T-helper 2 cell treated with Interferon-gamma antibody and Interleukin-4, amounts not matched to agents 5 μg/mL and 100 μg/mL, for 36 hours (primary cell): ENCODE data around the gene PTCD1.

Experiments used
- DNase-seq: peaks from one replicate; pipeline ENCODE4 v3.0.0; 2021; ENCODE audit warnings: low spot score
- H3K27ac Mint-ChIP-seq: one replicate; pipeline ENCODE4 v1.8.0; 2021; ENCODE audit warnings: mild to moderate bottlenecking, mixed read lengths
- H3K27me3 Mint-ChIP-seq: one replicate; pipeline ENCODE4 v1.8.0; 2021; ENCODE audit warnings: low read depth, mixed read lengths
- H3K36me3 Mint-ChIP-seq: one replicate; pipeline ENCODE4 v1.8.0; 2021; ENCODE audit warnings: low read depth, mixed read lengths
- H3K4me1 Mint-ChIP-seq: one replicate; pipeline ENCODE4 v1.8.0; 2021; ENCODE audit warnings: low read depth, mixed read lengths
- H3K4me3 Mint-ChIP-seq: one replicate; pipeline ENCODE4 v1.8.0; 2022; ENCODE audit warnings: mild to moderate bottlenecking, moderate library complexity, mixed read lengths
- H3K9me3 Mint-ChIP-seq: one replicate; pipeline ENCODE4 v1.8.0; 2021; ENCODE audit warnings: mixed read lengths

PTCD1 gene

GRCh38 chr7:99457650-99458493, 19.3 kb upstream of the PTCD1 start:
- Mint-ChIP-seq H3K4me3 (no peak overlapping the region), H3K27me3 (no peaks in the 10 kb centered on the region), H3K36me3 (peaks cover 52% of the 10 kb centered on the region)

GRCh38 chr7:99457050-99457649, 18.6 kb upstream of the PTCD1 start:
- H3K27me3 Mint-ChIP-seq = no peaks in the 10 kb centered on the region
- peaks cover 5% of the 10 kb centered on the region for H3K4me1 Mint-ChIP-seq
- no peak for DNase-seq
- peak overlapping the region; percentile 26 for H3K27ac Mint-ChIP-seq
- H3K9me3 Mint-ChIP-seq = no peaks in the 10 kb centered on the region
- H3K4me3 Mint-ChIP-seq = no peak overlapping the region
- H3K36me3 Mint-ChIP-seq = peaks cover 49% of the 10 kb centered on the region

More at GRCh38 chr7:99457650-99458493, 19.3 kb upstream of the PTCD1 start:
- H3K9me3 Mint-ChIP-seq = no peaks in the 10 kb centered on the region
- no peak overlapping the region for H3K27ac Mint-ChIP-seq
- no peak for DNase-seq
- peaks cover 5% of the 10 kb centered on the region for H3K4me1 Mint-ChIP-seq

- no peaks in the 10 kb centered on the region for H3K27me3 Mint-ChIP-seq
- no peaks in the 10 kb centered on the region for H3K9me3 Mint-ChIP-seq
- peaks cover 5% of the 10 kb centered on the region for H3K4me1 Mint-ChIP-seq
- H3K4me3 Mint-ChIP-seq = no peak overlapping the region
- DNase-seq = no peak
- H3K27ac Mint-ChIP-seq = no peak overlapping the region
- H3K36me3 Mint-ChIP-seq = peaks cover 49% of the 10 kb centered on the region
These were observed 17.7 kb upstream of the PTCD1 start for GRCh38 chr7:99456288-99456687.

- H3K9me3 Mint-ChIP-seq = no peaks in the 10 kb centered on the region
- H3K27ac Mint-ChIP-seq = no peak overlapping the region
- H3K36me3 Mint-ChIP-seq = peaks cover 52% of the 10 kb centered on the region
- H3K4me1 Mint-ChIP-seq = peaks cover 8% of the 10 kb centered on the region
- no peaks in the 10 kb centered on the region for H3K27me3 Mint-ChIP-seq
- H3K4me3 Mint-ChIP-seq = no peak overlapping the region
- DNase-seq = no peak
These were observed 17.3 kb upstream of the PTCD1 start for GRCh38 chr7:99455874-99456273.

- Mint-ChIP-seq H3K4me1 (peaks cover 3% of the 10 kb centered on the region), H3K36me3 (peaks cover 40% of the 10 kb centered on the region), H3K27ac (no peak overlapping the region), H3K4me3 (no peak overlapping the region), H3K9me3 (no peaks in the 10 kb centered on the region), H3K27me3 (no peaks in the 10 kb centered on the region)
- no peak for DNase-seq
These were observed 14.5 kb upstream of the PTCD1 start for GRCh38 chr7:99453105-99453504.

- H3K27me3 Mint-ChIP-seq = no peaks in the 10 kb centered on the region
- no peaks in the 10 kb centered on the region for H3K9me3 Mint-ChIP-seq
- H3K4me1 Mint-ChIP-seq = peaks cover 3% of the 10 kb centered on the region
- H3K4me3 Mint-ChIP-seq = no peak overlapping the region
- no peak overlapping the region for H3K27ac Mint-ChIP-seq
- H3K36me3 Mint-ChIP-seq = peaks cover 41% of the 10 kb centered on the region
- DNase-seq = no peak
These were observed 13.9 kb upstream of the PTCD1 start for GRCh38 chr7:99452541-99452940.

GRCh38 chr7:99451936-99452335, 13.3 kb upstream of the PTCD1 start:
- no peak overlapping the region for H3K27ac Mint-ChIP-seq
- DNase-seq = no peak
- H3K9me3 Mint-ChIP-seq = no peaks in the 10 kb centered on the region

DNA sequence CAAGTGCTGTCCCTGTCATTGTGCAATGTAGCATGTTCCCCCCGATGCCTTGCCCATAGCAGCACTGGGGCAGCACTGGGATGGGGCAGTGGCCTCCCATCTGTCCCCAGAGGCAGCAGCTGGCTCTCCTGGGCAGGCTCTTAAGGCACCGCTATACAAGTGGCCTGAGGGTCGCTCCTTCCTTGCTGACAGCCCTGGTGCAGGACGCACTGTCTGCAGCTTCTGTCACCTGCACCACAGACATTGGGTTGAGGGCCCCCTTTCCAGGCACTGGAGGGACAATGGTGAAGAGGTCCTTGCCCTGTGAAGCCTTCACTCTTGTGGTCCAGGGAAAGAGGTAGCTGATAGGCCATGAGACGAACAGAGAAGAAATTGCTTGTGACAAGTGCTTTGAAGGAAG, 10.7 kb upstream of the PTCD1 start:
- DNase-seq = no peak
- no peak overlapping the region for H3K27ac Mint-ChIP-seq
- H3K4me1 Mint-ChIP-seq = peaks cover 5% of the 10 kb centered on the region
- peaks cover 46% of the 10 kb centered on the region for H3K36me3 Mint-ChIP-seq
- H3K9me3 Mint-ChIP-seq = no peaks in the 10 kb centered on the region
- H3K4me3 Mint-ChIP-seq = no peak overlapping the region
- no peaks in the 10 kb centered on the region for H3K27me3 Mint-ChIP-seq

More at GRCh38 chr7:99451936-99452335, 13.3 kb upstream of the PTCD1 start:
- Mint-ChIP-seq H3K36me3 (peaks cover 39% of the 10 kb centered on the region), H3K4me3 (no peak overlapping the region), H3K27me3 (no peaks in the 10 kb centered on the region), H3K4me1 (peaks cover 3% of the 10 kb centered on the region)

GRCh38 chr7:99448855-99449254, 10.3 kb upstream of the PTCD1 start:
- Mint-ChIP-seq H3K36me3 (peaks cover 44% of the 10 kb centered on the region), H3K27ac (no peak overlapping the region), H3K4me1 (peaks cover 5% of the 10 kb centered on the region)

DNA sequence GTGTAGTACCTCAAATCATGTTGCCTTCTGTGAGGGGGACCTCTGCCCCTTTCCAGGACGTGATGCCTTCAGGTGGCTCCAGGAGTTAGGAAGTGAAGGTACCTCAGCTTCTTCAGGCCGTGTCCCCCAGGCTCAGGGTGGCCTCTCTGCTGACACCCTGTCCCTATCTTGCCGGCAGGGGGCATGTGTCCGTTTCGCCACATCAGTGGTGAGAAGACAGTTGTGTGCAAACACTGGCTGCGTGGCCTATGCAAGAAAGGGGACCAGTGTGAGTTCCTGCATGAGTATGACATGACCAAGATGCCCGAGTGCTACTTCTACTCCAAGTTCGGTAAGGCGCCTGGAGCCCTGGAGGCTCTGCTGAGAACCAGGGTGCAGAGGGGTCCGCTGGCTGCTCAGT, 9.3 kb upstream of the PTCD1 start:
- H3K4me3 Mint-ChIP-seq = no peak overlapping the region
- peaks cover 9% of the 10 kb centered on the region for H3K4me1 Mint-ChIP-seq
- H3K27me3 Mint-ChIP-seq = no peaks in the 10 kb centered on the region
- no peak overlapping the region for H3K27ac Mint-ChIP-seq
- peaks cover 46% of the 10 kb centered on the region for H3K36me3 Mint-ChIP-seq
- H3K9me3 Mint-ChIP-seq = no peaks in the 10 kb centered on the region
- no peak for DNase-seq

More at GRCh38 chr7:99448855-99449254, 10.3 kb upstream of the PTCD1 start:
- Mint-ChIP-seq H3K4me3 (no peak overlapping the region), H3K9me3 (no peaks in the 10 kb centered on the region), H3K27me3 (no peaks in the 10 kb centered on the region)
- DNase-seq = no peak

- H3K4me1 Mint-ChIP-seq = peaks cover 14% of the 10 kb centered on the region
These were observed 7.5 kb upstream of the PTCD1 start for GRCh38 chr7:99446096-99446495.

DNA sequence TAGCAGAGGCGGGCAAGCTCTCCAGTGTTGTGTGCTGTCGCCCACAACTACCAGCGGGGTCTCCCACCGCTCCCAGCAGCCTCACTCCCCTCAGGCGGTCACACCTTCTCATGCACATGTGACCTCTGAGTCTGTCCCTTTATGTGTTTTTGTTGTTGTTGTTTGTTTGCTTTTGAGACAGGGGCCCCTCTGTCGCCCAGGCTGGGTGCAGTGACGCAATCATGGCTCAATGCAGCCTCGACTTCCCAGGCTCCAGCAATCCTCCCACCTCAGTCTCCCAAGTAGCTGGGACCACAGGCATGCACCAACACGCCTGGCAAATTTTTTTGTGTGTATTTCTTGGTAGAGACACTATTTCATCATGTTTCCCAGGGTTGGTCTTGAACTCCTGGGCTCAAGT, 1.6 kb upstream of the PTCD1 start:
- peaks cover 30% of the 10 kb centered on the region for H3K36me3 Mint-ChIP-seq
- no peaks in the 10 kb centered on the region for H3K9me3 Mint-ChIP-seq
- H3K4me3 Mint-ChIP-seq = peak overlapping the region; percentile 99
- no peak for DNase-seq
- H3K27ac Mint-ChIP-seq = no peak overlapping the region
- H3K27me3 Mint-ChIP-seq = no peaks in the 10 kb centered on the region
- H3K4me1 Mint-ChIP-seq = peaks cover 31% of the 10 kb centered on the region

More at GRCh38 chr7:99446096-99446495, 7.5 kb upstream of the PTCD1 start:
- Mint-ChIP-seq H3K27ac (peak overlapping the region; percentile 11), H3K36me3 (peaks cover 51% of the 10 kb centered on the region), H3K27me3 (no peaks in the 10 kb centered on the region), H3K4me3 (no peak overlapping the region), H3K9me3 (no peaks in the 10 kb centered on the region)
- no peak for DNase-seq

DNA sequence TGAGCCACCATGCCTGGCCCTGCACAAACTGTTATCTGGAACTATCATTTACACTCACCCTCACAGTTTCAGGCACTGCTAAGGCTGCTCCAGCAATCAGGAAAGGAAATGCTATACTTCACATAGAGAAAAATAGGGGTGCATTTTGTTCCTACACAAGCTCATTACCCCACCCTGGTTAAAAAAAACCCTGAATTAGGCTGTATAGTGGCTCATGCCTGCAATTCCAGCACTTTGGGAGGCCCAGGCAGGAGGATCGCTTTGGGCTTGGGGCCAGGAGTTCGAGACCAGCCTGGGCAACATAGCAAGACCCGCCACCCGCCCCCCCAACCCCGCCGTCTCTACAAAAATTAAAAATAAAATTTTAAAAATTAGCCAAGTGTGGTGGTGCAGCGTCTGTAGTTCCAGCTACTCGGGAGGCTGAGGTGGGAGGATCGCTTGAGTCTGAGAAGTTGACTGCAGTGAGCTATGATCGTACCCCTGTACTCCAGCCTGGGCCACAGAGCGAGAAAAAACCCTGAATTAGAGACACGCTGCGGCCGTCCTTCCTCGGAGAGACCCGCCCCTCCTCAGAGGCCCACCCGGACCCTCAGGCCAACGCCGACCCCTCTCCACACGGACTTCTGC, 539 bp downstream of the PTCD1 start:
- Mint-ChIP-seq H3K27me3 (no peaks in the 10 kb centered on the region), H3K4me1 (peaks cover 26% of the 10 kb centered on the region), H3K27ac (peak overlapping the region; percentile 86), H3K4me3 (peak overlapping the region; percentile 99), H3K36me3 (peaks cover 18% of the 10 kb centered on the region), H3K9me3 (no peaks in the 10 kb centered on the region)
- no peak for DNase-seq

- Mint-ChIP-seq H3K36me3 (peaks cover 11% of the 10 kb centered on the region), H3K4me3 (no peak overlapping the region), H3K9me3 (no peaks in the 10 kb centered on the region), H3K27ac (no peak overlapping the region), H3K27me3 (no peaks in the 10 kb centered on the region), H3K4me1 (peaks cover 8% of the 10 kb centered on the region)
- no peak for DNase-seq
These were observed 5.4 kb downstream of the PTCD1 start for GRCh38 chr7:99433158-99433557.
